Epidermal melanocyte (primary cell): ENCODE results near the gene HOXD8.

Source experiments
- DNase-seq: peaks from one replicate; pipeline ENCODE4 v3.0.0; 2011; ENCODE audit warnings: low spot score; ENCODE audit not compliant: insufficient read length

HOXD8 gene

DNA sequence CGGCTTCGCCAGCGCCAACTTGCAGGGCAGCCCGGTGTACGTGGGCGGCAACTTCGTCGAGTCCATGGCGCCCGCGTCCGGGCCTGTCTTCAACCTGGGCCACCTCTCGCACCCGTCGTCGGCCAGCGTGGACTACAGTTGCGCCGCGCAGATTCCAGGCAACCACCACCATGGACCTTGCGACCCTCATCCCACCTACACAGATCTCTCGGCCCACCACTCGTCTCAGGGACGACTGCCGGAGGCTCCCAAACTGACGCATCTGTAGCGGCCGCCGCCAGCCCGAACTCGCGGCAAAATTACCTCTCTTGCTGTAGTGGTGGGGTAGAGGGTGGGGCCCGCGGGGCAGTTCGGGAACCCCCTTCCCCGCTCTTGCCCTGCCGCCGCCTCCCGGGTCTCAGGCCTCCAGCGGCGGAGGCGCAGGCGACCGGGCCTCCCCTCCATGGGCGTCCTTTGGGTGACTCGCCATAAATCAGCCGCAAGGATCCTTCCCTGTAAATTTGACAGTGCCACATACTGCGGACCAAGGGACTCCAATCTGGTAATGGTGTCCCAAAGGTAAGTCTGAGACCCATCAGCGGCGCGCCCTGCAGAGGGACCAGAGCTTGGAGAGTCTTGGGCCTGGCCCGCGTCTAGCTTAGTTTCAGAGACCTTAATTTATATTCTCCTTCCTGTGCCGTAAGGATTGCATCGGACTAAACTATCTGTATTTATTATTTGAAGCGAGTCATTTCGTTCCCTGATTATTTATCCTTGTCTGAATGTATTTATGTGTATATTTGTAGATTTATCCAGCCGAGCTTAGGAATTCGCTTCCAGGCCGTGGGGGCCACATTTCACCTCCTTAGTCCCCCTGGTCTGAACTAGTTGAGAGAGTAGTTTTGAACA is 42.7 kb downstream of the HOXD8 start:
- no peak for DNase-seq

DNA sequence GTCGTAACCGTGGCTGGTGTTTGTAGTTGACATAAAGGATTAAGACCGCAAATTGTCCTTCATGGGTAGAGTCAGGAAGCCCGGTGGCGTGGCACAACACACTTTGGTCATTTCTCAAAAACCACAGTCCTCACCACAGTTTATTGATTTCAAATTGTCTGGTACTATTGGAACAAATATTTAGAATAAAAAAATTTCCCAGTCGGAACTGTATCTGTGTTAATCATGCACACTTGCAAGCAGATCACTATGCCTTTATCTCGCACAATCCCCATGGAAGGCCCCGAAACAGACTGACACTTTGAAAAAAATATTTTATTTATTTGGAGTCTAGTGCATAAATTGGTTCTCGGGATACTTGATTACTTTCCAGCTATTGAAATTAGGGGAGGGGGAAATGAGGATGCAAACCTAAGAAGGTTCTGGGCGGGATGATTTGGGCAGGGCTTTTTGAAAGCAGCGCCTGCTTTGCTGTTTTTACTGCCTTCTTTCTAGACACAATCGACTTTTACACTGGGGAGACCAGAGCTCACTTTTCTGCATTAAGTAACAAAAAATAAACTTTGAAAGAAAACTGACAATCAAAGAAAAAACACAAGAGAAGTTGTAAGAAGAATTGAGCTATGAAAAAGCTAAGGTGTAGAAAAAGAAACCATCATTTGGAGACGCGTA is 43.5 kb downstream of the HOXD8 start:
- DNase-seq, result no peak

DNA sequence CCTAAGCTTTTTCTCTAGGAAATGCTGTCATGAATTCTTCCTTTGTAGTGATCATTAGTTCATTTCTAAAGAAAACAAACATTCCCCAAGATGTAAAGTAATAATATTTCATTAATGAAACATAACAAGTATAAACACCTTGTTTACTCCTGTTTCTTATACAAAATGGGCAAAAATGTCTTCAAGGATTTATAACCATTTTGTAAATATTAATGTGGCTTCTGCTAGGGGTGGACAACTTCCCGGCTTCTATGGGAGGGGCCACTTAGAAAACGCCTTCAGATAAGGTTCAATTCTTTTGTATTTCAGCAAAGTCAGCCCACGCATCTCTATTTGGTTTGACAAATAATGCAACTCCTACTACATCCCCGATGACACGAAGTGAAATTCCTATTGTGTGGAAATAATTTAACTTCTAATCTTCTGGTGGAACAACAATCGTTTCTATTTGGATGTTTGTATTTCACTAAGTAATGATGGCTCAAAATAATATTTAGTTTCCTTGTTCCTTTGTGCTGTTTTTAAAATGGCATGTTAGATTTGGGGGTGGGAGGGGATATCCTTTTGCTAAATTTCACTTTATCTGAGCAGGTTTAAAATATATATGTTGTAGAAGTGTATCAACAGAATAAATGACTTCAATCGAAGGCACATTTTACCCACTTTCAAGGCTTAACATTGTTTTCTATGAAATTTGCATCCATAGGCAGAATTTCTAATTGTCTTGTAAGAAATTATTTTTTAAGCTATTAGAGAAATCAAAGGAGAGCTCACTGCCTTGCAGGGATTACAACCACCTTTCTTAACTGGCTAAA is 44.3 kb downstream of the HOXD8 start:
- no peak for DNase-seq

DNA sequence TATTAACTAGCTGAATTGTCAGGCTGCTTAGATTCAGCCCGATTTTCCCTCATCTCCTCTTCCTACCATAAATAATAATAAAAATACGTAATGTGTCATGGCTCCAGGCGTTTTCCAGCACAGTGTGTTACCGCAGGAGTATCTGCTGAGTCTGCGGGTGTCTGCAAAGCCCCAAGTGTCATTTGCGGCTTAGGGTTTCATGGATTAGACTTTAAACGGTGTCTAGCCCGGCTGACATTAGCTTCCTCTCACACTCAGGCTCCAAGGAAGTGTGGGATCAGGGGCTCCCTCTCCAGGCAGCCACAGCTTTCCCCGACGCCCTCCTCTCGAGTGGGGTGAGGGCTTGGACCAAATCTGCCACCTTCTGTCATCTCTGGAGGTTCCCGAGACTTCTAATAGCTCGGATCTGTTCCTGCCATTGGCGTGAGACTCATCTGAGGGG is 44.9 kb downstream of the HOXD8 start:
- DNase-seq, result no peak

DNA sequence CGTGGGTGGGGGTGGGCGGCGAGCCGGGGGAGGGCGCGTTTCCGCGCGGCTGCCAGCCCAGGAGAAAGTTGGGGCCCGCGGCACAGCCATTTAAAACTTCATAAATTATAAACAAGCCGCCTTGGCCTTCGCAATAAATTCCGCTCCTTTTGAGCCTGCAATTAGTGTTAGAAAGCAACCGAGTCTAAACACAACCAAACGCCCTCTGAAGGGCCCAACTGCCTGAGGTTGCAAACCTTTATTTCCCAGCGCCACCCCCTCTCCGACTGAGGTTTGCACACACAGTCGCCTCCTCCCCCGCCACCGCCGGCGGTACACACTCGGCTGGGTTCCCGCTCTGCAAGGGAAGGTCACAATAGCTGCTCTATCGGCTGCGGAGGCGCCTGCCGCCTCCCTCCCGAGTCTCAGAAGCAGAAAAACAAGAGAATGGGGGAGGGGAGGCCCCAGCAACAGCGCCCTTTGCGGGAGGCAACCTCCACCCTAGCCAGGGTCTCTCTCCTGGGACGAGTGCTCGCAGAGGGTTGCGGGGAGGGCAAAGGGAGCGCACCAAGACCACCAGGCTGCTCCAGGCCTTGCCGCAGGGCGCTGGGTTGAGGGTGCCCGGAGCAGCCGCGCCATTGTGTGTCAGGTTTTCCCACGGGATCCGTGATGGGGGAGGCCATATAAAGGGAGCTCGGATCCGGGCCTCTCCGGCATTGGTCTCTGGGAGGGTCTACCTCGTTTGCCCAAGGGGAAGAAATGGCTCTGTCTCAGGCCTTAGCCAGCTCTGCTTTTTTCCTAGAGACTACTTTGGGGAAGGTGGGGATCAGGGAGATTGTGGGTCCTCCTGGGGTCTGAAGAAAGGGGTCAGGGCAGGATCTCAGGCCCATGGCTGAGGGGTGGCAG is 45.6 kb downstream of the HOXD8 start:
- DNase-seq, result no peak

DNA sequence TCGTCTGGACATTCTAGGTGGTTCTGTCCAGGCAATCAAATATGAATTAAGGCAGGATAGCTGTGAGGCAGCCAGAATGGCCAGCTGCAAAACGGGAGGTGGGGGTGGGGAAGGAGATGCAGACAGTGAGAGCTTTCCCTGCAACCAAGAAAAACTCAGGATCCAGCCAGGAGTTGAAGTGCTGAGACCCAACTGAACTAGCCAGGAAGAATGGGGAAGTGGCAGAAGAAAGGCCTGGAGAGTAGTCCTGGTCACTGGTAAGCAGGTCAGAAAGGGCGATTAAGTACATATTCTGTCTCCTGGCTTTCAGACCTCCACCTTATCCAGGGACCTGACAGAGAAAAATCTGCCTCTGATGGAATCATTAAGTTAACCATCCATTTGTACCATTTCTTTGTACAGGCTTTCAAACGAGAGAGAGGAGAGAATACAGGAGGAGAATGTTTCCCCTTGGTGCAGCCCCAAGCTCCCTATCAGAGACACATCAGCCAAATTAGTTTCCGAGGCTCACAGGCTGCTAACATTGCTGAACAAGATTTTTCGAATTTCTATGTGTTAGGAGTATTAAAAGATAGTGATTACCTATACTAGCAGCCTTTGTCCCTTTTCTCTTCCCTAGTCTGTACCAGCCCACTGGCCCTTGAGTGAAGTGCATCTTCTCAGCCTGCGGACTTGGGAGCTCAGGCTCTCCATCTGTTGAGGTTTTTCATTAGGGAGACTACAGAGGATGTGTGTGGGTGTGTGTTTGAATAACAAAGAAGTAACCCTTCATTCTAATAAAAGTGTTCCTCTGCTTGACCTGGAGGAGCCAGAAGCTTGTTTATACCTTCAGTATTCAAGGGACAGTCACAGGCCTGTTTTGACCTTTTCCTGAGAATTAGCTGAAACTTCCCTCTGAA is 46.5 kb downstream of the HOXD8 start:
- DNase-seq, result no peak

DNA sequence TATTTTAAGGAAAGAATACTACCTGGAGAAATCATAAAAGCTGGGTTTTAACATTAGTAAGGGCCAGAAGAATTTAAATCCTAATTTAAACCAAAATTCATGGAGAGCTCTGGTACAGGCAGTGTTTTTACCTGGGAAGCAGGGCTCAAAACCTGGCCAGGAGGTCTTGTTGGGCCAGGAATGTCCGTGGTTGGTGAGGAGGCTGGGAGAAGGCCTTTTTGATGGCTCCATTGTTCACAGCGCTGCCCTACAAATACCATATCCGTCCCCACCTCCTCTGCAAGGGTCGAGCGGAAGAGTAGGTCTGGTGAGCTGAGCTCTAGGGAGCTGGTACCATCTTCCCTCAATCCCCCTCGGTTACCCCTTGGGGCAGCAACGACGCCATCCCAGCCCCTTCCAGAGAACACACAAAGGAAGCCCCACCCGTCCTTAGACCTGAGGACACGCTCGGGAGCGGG is 48.1 kb downstream of the HOXD8 start:
- DNase-seq, result no peak

DNA sequence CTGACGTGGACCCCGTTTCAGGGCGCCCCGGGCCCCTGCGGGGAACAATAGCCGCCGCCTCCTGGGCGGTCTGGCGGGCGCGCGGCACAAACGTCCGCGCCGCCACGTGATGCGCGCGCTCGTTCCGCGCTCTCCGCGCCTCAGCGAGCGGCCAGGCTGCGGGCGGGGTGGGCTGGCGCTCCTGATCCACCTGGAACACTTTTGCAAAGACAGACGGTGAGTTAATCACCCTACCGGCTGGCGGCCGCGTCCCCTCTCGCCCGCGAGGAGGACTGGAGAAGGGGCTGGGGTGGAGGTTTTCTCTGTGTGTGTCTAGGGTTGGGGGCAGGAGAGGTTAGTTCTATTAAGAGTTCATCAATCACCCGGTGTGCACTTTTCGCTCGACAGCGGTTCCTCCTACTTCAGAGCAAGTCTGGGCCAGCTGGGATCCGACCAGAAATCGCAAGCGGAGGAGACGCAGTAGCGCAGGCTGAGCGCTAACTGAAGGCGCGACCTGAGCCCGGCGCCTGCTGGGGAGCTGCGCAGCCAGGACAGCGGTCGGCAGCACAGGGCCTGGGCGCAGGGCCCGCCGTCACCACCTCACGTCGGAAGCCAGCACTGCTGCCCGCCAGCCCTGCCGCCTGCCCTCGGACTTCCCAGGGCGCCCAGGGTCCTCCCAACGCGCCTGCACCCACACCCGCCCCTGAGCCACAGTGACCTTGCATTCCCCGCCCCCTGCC is 48.7 kb downstream of the HOXD8 start:
- no peak for DNase-seq

DNA sequence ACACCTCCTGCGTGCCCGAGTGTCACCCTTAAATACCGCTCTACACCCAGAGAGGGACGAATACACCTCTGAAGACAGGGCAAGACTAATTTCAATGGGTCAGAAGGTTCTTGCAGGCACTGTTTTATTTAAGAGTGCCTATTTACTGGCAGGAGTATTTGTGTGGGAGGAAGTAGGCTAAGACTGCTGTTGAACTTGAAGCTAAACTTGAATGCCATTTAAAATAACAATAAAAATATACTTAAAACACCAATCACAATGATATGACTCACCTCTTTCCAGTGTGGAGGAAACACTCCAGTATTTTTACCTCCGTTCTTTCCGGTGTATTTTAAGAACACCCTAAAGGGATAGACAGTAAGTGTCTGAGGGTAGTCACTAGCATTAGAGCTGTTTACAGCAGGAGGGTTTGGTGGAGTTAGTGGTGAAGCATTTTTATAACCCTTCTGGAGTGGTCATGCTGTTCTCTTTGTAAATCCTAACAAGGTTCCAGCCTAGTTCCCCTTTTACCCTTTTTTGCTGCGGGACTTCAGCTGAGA is 49.3 kb downstream of the HOXD8 start:
- DNase-seq, result no peak

DNA sequence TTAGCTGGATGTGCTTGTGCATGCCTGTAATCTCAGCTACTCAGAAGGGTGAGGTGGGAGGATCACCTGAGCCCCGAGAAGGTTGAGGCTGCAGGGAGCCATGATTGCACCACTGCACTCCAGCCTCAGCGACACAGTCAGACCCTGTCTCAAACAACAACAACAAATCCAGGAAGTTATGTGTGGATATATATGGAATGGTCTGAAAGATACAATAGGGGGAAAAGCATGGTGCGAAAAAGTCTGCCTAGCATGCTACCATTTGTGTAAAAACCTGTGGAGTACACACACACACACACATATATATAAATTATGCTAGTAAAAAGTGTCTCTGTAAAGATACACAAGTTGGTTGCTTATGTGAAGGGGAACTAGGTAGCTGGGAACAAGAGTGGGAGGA is 52.0 kb downstream of the HOXD8 start:
- DNase-seq, result no peak
